WTC11 (cell line): ENCODE measurements around the gene PEX6. TPM values are rescaled to one million over a fixed set of nuclear protein-coding genes. Genes with fewer than 3 reads are reported as not detected.

Source experiments
- ATAC-seq: fragments of 200-7000 bp; cut with Tn5 transposase; 2 replicates; pipeline ENCODE4 v1.10.0; 2021; ENCODE audit warnings: mild to moderate bottlenecking, moderate library complexity
- CTCF ChIA-PET: fragments of 300-600 bp; sonication (Branson Sonifier 250); formaldehyde crosslinking; loops from one replicate; lab custom pipeline; 2021; ENCODE audit warnings: antibody characterized with exemption; lab: Charles Lee
- POLR2A ChIA-PET: fragments of 350-600 bp; sonication (Branson Sonifier 250); formaldehyde crosslinking; loops from one replicate; lab custom pipeline; 2021; ENCODE audit warnings: antibody characterized with exemption; lab: Charles Lee
- DNase-seq: peaks from one replicate; pipeline ENCODE4 v3.0.0; 2021; ENCODE audit warnings: low spot score
- H3K27ac Mint-ChIP-seq: 2 replicates; pipeline ENCODE4 v1.8.0; 2021; ENCODE audit warnings: mixed read lengths
- H3K27me3 Mint-ChIP-seq: 2 replicates; pipeline ENCODE4 v1.8.0; 2021; ENCODE audit warnings: low read depth, mild to moderate bottlenecking, moderate library complexity, mixed read lengths
- H3K36me3 Mint-ChIP-seq: 2 replicates; pipeline ENCODE4 v1.8.0; 2021; ENCODE audit warnings: mixed read lengths
- H3K4me1 Mint-ChIP-seq: 2 replicates; pipeline ENCODE4 v1.8.0; 2022; ENCODE audit warnings: mixed read lengths
- H3K4me3 Mint-ChIP-seq: 2 replicates; pipeline ENCODE4 v1.8.0; 2021; ENCODE audit warnings: mild to moderate bottlenecking, moderate library complexity, mixed read lengths
- H3K9me3 Mint-ChIP-seq: 2 replicates; pipeline ENCODE4 v1.8.0; 2021; ENCODE audit warnings: mixed read lengths
- AR ChIP-seq: fragments of 250-450 bp; sonication (Bioruptor Pico); IDR thresholded peaks from 2 replicates; pipeline ENCODE4 v1.9.0; 2021; ENCODE audit warnings: mild to moderate bottlenecking
- GABPB1 ChIP-seq: sonication (generic); formaldehyde crosslinking; IDR thresholded peaks from 2 replicates; pipeline ENCODE4 v1.8.1; 2023; ENCODE audit warnings: mild to moderate bottlenecking, missing genetic modification reagents
- GRHL2 ChIP-seq: fragments of 250-450 bp; sonication (Bioruptor Pico); IDR thresholded peaks from 2 replicates; pipeline ENCODE4 v1.8.0; 2022; ENCODE audit warnings: mild to moderate bottlenecking, moderate library complexity; ENCODE audit not compliant: insufficient replicate concordance, severe bottlenecking
- IRF2 ChIP-seq: sonication (generic); formaldehyde crosslinking; IDR thresholded peaks from 2 replicates; pipeline ENCODE4 v1.8.0; 2022; ENCODE audit warnings: low read depth, missing genetic modification reagents, borderline replicate concordance
- KAT7 ChIP-seq: sonication (generic); formaldehyde crosslinking; IDR thresholded peaks from 2 replicates; pipeline ENCODE4 v1.8.1; 2023; ENCODE audit warnings: missing genetic modification reagents, mild to moderate bottlenecking, borderline replicate concordance
- NFE2L1 ChIP-seq: sonication (generic); formaldehyde crosslinking; IDR thresholded peaks from 2 replicates; pipeline ENCODE4 v1.8.1; 2023; ENCODE audit warnings: missing genetic modification reagents
- NR1H2 ChIP-seq: sonication (generic); formaldehyde crosslinking; IDR thresholded peaks from 2 replicates; pipeline ENCODE4 v1.9.0; 2021; ENCODE audit warnings: mild to moderate bottlenecking, moderate library complexity, missing genetic modification reagents
- RELA ChIP-seq: sonication (generic); formaldehyde crosslinking; IDR thresholded peaks from 2 replicates; pipeline ENCODE4 v1.8.1; 2022; ENCODE audit warnings: missing genetic modification reagents, mild to moderate bottlenecking, borderline replicate concordance
- RORB ChIP-seq: fragments of 250-450 bp; sonication (Bioruptor Pico); IDR thresholded peaks from 2 replicates; pipeline ENCODE4 v1.9.0; 2021; ENCODE audit warnings: mild to moderate bottlenecking
- SP1 ChIP-seq: sonication (generic); formaldehyde crosslinking; conservative IDR thresholded peaks from 2 replicates; pipeline ENCODE4 v1.8.1; 2022; ENCODE audit warnings: missing genetic modification reagents
- STAT6 ChIP-seq: sonication (generic); formaldehyde crosslinking; conservative IDR thresholded peaks from 2 replicates; pipeline ENCODE4 v1.8.1; 2023; ENCODE audit warnings: mild to moderate bottlenecking, low read depth, missing genetic modification reagents, moderate library complexity
- USF2 ChIP-seq: sonication (generic); formaldehyde crosslinking; IDR thresholded peaks from 2 replicates; pipeline ENCODE4 v1.8.1; 2023; ENCODE audit warnings: mild to moderate bottlenecking, missing genetic modification reagents, moderate library complexity
- ZBTB43 ChIP-seq: sonication (generic); formaldehyde crosslinking; IDR thresholded peaks from 2 replicates; pipeline ENCODE4 v1.8.1; 2023; ENCODE audit warnings: mild to moderate bottlenecking, missing genetic modification reagents
- ZNF121 ChIP-seq: sonication (generic); formaldehyde crosslinking; IDR thresholded peaks from 2 replicates; pipeline ENCODE4 v1.8.0; 2023; ENCODE audit warnings: missing genetic modification reagents
- ZNF219 ChIP-seq: sonication (generic); formaldehyde crosslinking; IDR thresholded peaks from 2 replicates; pipeline ENCODE4 v1.8.0; 2023; ENCODE audit warnings: missing genetic modification reagents, mild to moderate bottlenecking, borderline replicate concordance
- ZNF671 ChIP-seq: fragments of 250-450 bp; sonication (Bioruptor Pico); IDR thresholded peaks from 2 replicates; pipeline ENCODE4 v1.8.0; 2021; ENCODE audit warnings: mild to moderate bottlenecking
- total RNA-seq: library from RNA; stranded (reverse); gene quantifications from 3 replicates; pipeline ENCODE4 v1.2.3, GENCODE V29; 2021
- TF ChIP-seq, protein P1 (sequence below): sonication (generic); formaldehyde crosslinking; IDR thresholded peaks from 2 replicates; pipeline ENCODE4 v1.8.0; 2022; ENCODE audit warnings: mild to moderate bottlenecking, missing genetic modification reagents
- TF ChIP-seq, protein P2 (sequence below): fragments of 250-450 bp; sonication (Bioruptor Pico); IDR thresholded peaks from 2 replicates; pipeline ENCODE4 v2.1.2; 2022; ENCODE audit warnings: mild to moderate bottlenecking, moderate library complexity
- TF ChIP-seq, protein P3 (sequence below): sonication (generic); formaldehyde crosslinking; IDR thresholded peaks from 2 replicates; pipeline ENCODE4 v1.8.0; 2022; ENCODE audit warnings: mild to moderate bottlenecking, missing genetic modification reagents
- TF ChIP-seq, protein P4 (sequence below): sonication (generic); formaldehyde crosslinking; IDR thresholded peaks from 2 replicates; pipeline ENCODE4 v1.8.1; 2022; ENCODE audit warnings: mild to moderate bottlenecking, missing genetic modification reagents, moderate library complexity, borderline replicate concordance

The PEX6 gene
- total RNA-seq, 1 experiment from 2014 or later = 8.2 TPM

DNA sequence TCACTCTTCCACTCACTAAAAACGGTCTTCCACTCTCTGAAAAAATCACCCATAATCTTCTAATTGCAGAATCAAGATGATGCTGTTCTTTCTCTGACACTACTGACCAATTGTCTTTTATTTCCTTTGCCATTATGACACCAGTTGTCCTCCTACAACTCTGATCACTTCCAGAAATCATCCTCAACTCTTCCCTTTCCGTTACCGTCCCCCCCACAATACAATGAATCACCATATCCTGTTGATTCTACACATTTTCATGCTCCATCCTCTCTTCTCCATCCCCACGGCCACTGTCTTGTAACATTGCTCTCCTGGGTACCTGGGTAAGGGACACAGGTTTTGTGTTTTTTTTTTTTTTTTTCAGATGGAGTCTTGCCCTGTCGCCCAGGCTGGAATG, 2.9 kb upstream of the PEX6 start:
- no peak for DNase-seq
- H3K4me1 Mint-ChIP-seq = peaks cover 30% of the 10 kb centered on the region
- no peak for ATAC-seq
- no peaks in the 10 kb centered on the region for H3K36me3 Mint-ChIP-seq
- TF ChIP-seq RORB (CRISPR knock-in tag) = no peak
- TF ChIP-seq, protein P1, sequence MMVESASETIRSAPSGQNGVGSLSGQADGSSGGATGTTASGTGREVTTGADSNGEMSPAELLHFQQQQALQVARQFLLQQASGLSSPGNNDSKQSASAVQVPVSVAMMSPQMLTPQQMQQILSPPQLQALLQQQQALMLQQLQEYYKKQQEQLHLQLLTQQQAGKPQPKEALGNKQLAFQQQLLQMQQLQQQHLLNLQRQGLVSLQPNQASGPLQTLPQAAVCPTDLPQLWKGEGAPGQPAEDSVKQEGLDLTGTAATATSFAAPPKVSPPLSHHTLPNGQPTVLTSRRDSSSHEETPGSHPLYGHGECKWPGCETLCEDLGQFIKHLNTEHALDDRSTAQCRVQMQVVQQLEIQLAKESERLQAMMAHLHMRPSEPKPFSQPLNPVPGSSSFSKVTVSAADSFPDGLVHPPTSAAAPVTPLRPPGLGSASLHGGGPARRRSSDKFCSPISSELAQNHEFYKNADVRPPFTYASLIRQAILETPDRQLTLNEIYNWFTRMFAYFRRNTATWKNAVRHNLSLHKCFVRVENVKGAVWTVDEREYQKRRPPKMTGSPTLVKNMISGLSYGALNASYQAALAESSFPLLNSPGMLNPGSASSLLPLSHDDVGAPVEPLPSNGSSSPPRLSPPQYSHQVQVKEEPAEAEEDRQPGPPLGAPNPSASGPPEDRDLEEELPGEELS = no peak
- TF ChIP-seq IRF2 (CRISPR knock-in tag) = no peak
- no peak for TF ChIP-seq ZNF671
- no peak for TF ChIP-seq GABPB1 (CRISPR knock-in tag)
- no peak for TF ChIP-seq ZNF219 (CRISPR knock-in tag)
- no peak for TF ChIP-seq STAT6 (CRISPR knock-in tag)
- TF ChIP-seq KAT7 = no peak
- TF ChIP-seq, protein P2, sequence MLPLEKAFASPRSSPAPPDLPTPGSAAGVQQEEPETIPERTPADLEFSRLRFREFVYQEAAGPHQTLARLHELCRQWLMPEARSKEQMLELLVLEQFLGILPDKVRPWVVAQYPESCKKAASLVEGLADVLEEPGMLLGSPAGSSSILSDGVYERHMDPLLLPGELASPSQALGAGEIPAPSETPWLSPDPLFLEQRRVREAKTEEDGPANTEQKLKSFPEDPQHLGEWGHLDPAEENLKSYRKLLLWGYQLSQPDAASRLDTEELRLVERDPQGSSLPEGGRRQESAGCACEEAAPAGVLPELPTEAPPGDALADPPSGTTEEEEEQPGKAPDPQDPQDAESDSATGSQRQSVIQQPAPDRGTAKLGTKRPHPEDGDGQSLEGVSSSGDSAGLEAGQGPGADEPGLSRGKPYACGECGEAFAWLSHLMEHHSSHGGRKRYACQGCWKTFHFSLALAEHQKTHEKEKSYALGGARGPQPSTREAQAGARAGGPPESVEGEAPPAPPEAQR (CRISPR knock-in tag) = no peak
- TF ChIP-seq ZBTB43 = no peak
- TF ChIP-seq GRHL2 (CRISPR knock-in tag) = no peak
- TF ChIP-seq NFE2L1 = no peak
- TF ChIP-seq AR (CRISPR knock-in tag) = no peak
- no peak for TF ChIP-seq SP1 (CRISPR knock-in tag)
- TF ChIP-seq ZNF121 (CRISPR knock-in tag) = no peak
- TF ChIP-seq, protein P3, sequence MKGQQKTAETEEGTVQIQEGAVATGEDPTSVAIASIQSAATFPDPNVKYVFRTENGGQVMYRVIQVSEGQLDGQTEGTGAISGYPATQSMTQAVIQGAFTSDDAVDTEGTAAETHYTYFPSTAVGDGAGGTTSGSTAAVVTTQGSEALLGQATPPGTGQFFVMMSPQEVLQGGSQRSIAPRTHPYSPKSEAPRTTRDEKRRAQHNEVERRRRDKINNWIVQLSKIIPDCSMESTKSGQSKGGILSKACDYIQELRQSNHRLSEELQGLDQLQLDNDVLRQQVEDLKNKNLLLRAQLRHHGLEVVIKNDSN (CRISPR knock-in tag) = no peak
- no peak for TF ChIP-seq RELA (CRISPR knock-in tag)
- no peak for TF ChIP-seq NR1H2 (CRISPR knock-in tag)
- no peak for TF ChIP-seq USF2 (CRISPR knock-in tag)
- TF ChIP-seq, protein P4, sequence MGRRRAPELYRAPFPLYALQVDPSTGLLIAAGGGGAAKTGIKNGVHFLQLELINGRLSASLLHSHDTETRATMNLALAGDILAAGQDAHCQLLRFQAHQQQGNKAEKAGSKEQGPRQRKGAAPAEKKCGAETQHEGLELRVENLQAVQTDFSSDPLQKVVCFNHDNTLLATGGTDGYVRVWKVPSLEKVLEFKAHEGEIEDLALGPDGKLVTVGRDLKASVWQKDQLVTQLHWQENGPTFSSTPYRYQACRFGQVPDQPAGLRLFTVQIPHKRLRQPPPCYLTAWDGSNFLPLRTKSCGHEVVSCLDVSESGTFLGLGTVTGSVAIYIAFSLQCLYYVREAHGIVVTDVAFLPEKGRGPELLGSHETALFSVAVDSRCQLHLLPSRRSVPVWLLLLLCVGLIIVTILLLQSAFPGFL (CRISPR knock-in tag) = no peak
- ChIA-PET POLR2A (no interaction called here), CTCF (no interaction called here)
- H3K27ac Mint-ChIP-seq = peak overlapping the region; percentile 5; the same call in 1 of the 2 replicates
- no peak overlapping the region for H3K4me3 Mint-ChIP-seq
- H3K27me3 Mint-ChIP-seq = no peaks in the 10 kb centered on the region
- no peaks in the 10 kb centered on the region for H3K9me3 Mint-ChIP-seq
